ENCODE measurements around the gene GPX7.

Gene GPX7

GRCh38 chr1:52593495-52593894 lies 8.7 kb upstream of the GPX7 start:
- DNase-seq (ENCODE audit: low read depth), result no peak
- in situ Hi-C loops (cut with HindIII; ENCODE audit: low sequenced_read_pairs), result no loop called here
- H3K4me3 ChIP-seq (ENCODE audit: low read depth, low read length), result no peak overlapping the region
- TF ChIP-seq, protein P1, sequence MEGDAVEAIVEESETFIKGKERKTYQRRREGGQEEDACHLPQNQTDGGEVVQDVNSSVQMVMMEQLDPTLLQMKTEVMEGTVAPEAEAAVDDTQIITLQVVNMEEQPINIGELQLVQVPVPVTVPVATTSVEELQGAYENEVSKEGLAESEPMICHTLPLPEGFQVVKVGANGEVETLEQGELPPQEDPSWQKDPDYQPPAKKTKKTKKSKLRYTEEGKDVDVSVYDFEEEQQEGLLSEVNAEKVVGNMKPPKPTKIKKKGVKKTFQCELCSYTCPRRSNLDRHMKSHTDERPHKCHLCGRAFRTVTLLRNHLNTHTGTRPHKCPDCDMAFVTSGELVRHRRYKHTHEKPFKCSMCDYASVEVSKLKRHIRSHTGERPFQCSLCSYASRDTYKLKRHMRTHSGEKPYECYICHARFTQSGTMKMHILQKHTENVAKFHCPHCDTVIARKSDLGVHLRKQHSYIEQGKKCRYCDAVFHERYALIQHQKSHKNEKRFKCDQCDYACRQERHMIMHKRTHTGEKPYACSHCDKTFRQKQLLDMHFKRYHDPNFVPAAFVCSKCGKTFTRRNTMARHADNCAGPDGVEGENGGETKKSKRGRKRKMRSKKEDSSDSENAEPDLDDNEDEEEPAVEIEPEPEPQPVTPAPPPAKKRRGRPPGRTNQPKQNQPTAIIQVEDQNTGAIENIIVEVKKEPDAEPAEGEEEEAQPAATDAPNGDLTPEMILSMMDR (IDR thresholded peaks at IDR 0.05; ENCODE audit: low read depth, low read length, missing control alignments), result no peak

DNA sequence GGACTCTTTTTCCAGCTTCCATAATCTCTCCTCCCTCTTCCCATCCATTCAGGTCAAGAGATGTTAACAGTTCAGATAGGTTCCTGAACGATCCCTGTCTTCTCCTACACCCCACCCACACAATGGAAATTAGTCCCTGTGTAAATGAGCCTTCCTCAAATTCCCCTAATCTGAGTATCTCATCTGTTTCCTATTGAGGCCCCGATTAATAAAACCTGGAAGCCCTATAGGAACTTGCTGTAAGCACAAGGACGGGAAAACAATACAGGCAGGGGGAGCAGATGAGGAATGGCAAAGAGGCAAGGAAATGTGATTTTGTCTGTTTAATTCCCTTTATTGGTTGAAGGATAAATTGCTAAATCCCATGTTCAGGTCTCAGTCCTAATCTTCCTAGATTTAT lies 7.1 kb upstream of the GPX7 start:
- in situ Hi-C loops (cut with HindIII; ENCODE audit: low sequenced_read_pairs), result no loop called here
- TF ChIP-seq, protein P1 (IDR thresholded peaks at IDR 0.05; ENCODE audit: low read depth, low read length, missing control alignments), result no peak
- H3K4me3 ChIP-seq (ENCODE audit: low read depth, low read length), result no peak overlapping the region

DNA sequence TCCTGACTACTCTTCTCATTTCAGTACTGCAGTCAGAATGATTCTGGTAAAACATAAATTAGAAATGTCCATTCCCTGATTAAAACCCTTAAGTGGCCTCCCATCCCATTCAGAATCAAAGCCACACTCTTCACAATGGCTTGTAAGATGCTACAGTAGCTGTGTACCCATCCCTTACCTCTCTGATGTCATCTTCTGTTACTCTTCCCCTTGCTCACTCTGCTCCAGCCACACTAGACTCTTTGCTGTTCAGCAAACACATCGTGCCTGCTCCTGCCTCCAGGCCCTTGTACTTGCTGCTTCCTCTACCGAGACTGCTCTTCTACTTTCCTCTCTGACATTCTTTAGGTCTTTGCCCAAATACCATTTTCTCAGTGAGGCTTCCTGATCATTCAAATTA lies 4.3 kb upstream of the GPX7 start:
- H3K4me3 ChIP-seq (ENCODE audit: low read depth, low read length), result no peak overlapping the region
- DNase-seq (ENCODE audit: low read depth), result no peak
- in situ Hi-C loops (cut with HindIII; ENCODE audit: low sequenced_read_pairs), result no loop called here
- TF ChIP-seq, protein P1 (IDR thresholded peaks at IDR 0.05; ENCODE audit: low read depth, low read length, missing control alignments), result no peak

More for the DNA sequence above, 7.1 kb upstream of the GPX7 start:
- DNase-seq (ENCODE audit: low read depth), result no peak

DNA sequence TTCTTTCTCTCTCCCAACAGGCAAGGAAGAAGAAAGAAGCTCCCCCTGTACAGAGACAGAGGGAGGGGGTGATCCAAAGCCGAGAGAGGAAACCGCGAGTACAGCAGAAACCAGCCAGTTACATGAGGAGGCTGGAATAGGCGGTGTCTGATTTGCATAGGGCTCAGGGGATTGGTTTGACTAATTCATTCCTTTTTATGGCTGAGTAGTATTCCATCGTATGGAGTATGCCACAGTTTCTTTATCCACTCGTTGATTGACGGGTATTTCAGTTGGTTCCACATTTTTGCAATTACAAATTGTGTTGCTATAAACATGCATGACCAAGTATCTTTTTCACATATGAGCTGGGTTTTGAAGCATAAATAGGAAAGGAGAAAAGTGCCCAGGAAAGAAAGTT lies 3.4 kb upstream of the GPX7 start:
- TF ChIP-seq, protein P1 (IDR thresholded peaks at IDR 0.05; ENCODE audit: low read depth, low read length, missing control alignments), result no peak

DNA sequence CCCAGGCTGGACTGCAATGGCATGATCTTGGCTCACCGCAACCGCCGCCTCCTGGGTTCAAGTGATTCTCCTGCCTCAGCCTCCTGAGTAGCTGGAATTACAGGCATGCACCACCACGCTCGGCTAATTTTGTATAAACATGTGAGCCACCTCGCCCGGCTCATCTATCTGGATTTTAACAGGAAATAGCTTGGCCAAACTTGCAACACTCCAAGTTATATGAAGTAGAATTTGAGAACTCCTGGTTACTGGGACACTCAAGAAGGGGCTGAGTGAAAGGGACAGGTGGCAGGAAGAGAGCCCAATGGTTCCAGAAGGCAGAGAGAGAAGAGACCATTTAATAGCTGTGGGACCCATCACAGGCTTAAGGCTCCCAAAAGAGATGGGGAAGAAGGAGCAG lies 2.9 kb upstream of the GPX7 start:
- no peak overlapping the region for H3K4me3 ChIP-seq (ENCODE audit: low read depth, low read length)
- DNase-seq (ENCODE audit: low read depth), result no peak
- in situ Hi-C loops (cut with HindIII; ENCODE audit: low sequenced_read_pairs), result no loop called here
- TF ChIP-seq, protein P1 (IDR thresholded peaks at IDR 0.05; ENCODE audit: low read depth, low read length, missing control alignments), result no peak

More for the DNA sequence above, 3.4 kb upstream of the GPX7 start:
- no peak for DNase-seq (ENCODE audit: low read depth)
- H3K4me3 ChIP-seq (ENCODE audit: low read depth, low read length), result no peak overlapping the region
- in situ Hi-C loops (cut with HindIII; ENCODE audit: low sequenced_read_pairs), result no loop called here

DNA sequence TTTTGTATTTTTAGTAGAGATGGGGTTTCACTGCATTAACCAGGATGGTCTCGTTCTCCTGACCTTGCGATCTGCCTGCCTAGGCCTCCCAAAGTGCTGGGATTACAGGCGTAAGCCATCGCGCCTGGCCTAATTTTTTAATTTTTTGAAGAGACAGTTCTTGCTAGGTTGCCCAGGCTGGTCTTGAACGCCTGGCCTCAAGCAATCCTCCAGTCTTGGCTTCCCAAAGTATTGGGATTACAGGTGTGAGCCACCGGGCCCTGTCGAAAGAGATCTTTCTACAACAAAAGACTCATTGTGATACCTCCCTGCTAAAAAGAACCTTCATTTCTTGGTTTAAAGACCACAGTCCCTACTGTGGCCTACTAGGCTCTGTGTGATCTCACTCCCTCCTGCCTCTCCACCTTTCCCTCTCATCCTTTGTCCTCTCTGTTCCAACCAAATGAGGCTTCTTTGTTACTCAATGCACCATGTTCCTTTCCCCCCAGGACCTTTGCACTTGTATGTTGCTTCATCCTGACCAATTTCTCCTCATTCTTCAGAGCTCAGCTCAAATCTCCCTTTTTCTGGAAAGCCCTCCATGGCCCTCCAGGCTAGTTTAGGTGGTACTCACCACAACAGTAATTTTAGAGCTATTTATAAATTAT lies 1.5 kb upstream of the GPX7 start:
- in situ Hi-C loops (cut with HindIII; ENCODE audit: low sequenced_read_pairs), result no loop called here
- H3K4me3 ChIP-seq (ENCODE audit: low read depth, low read length), result no peak overlapping the region
- DNase-seq (ENCODE audit: low read depth), result no peak
- TF ChIP-seq, protein P1 (IDR thresholded peaks at IDR 0.05; ENCODE audit: low read depth, low read length, missing control alignments), result no peak

Data from astrocyte of the cerebellum (primary cell).